NCI-H2227 treated with DMSO at 0.1 percent for 48 hours (cell line): ENCODE measurements around the gene NAV2.

ENCODE experiments used
- DNase-seq: peaks from one replicate; lab custom pipeline; 2025; lab: John Stamatoyannopoulos, UW

Gene NAV2

GRCh38 chr11:19929147-19929546 lies 216.5 kb downstream of the NAV2 start:
- DNase-seq, result no peak

DNA sequence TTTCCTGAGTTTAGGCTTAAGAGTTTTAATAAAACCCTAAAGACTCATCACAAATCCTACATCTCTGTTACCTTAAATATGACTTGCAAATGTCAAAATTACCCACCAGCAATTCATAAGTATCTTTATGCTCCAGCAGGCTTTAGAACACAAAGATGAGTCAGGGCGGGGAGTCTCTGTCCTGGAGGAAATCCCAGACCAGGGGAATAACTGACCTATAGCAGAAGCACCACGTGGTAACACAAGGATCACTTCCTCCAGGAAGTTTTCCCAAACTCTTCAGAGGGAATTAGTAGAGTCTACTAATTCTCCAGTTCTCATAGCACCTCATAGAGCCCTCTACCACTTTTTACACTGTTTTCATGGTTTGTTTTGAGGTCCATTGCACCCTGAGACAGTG lies 217.0 kb downstream of the NAV2 start:
- DNase-seq, result no peak

DNA sequence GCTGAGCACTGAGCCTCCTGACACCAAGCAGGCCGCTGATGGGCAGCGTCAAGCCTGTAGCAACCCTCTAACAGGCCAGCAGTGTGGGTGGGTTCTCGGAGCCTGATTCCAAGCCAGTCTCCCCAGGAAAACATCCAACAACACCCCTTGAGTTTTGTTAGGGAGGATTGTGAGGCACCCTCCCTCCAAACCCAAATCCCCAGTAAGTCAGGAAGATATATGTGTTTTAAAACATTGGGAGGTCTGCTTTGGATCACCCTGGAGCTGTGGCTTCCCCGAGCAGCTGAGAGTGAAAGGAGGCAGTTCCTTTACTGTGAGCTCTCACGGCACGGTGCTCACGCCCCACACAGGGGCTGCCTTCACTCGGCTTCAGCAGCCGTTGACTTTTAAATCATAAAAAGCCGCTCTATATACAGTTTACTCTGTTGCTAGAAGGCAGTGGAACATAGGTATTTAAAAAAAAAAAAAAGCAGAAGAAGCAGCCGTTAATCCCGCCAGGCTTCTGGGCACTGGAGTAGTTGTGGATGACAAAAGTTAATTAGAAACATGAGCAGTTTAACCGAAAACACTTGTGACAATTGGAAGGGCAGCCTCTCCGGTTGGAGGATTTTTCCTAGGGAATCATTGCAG lies 218.6 kb downstream of the NAV2 start:
- DNase-seq, result peak; percentile 32

DNA sequence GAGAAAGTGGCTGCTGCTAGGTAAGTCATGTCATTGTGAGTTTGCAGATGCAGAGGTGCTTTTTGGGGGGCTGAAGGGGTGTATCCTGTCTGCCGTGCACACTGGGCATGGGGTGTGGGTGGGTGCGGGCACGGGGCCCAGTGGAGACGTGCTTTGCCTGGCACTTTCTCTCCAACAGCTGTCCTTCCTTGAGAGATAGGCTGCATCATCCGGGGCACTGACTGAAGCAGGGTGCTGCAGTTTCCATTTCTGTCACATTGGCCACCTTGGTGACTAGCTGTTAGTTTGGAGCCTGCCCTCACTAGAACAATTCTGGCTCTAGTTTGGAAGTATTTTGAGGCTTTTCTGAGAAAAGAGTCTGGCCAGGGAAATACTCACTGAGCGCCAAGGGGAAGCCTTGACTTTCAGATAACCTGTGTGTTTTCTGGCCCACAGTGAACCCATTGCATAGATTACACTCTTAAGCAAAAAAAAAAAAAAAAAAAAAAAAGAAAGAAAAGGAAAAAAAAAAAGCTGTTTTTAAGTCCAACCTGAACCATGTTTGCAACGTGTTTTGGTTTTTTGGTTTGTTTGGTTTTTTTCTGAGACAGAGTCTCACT lies 219.2 kb downstream of the NAV2 start:
- no peak for DNase-seq

- no peak for DNase-seq
Measured at GRCh38 chr11:19933132-19933735, 220.6 kb downstream of the NAV2 start.

GRCh38 chr11:19933801-19934488 lies 221.3 kb downstream of the NAV2 start:
- no peak for DNase-seq

- no peak for DNase-seq
Measured at GRCh38 chr11:19934828-19935259, 222.2 kb downstream of the NAV2 start.

GRCh38 chr11:19935507-19935906 lies 222.9 kb downstream of the NAV2 start:
- peak; percentile 24 for DNase-seq

- DNase-seq, result no peak
Measured at GRCh38 chr11:19936461-19936860, 223.8 kb downstream of the NAV2 start.

- peak; percentile 68 for DNase-seq
Measured at GRCh38 chr11:19938169-19938856, 225.7 kb downstream of the NAV2 start.

GRCh38 chr11:19938866-19939265 lies 226.2 kb downstream of the NAV2 start:
- DNase-seq, result no peak

DNA sequence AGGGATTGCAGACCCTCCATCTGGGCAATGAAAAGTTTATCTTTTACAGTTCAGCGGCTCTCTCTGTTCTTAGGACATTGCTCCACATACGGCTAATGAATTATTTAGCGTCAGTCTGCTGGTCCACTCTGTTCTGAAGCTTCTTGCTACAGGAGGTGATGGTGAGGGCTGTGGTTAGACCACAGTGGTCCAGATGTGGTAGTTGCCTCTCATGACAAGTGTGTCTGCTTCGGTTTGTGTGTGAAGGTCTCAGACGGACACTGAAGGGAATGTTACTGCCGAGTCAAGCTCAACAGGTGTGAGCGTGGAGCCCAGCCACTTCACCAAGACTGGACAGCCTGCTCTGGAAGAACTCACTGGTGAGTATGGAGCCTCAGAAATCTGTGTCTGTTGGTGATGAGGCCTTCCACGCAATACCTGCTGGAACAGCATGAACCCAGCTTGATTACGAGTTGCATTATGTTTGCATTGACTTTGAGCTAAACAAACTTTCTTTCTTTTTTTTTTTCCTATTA lies 226.8 kb downstream of the NAV2 start:
- DNase-seq, result no peak

DNA sequence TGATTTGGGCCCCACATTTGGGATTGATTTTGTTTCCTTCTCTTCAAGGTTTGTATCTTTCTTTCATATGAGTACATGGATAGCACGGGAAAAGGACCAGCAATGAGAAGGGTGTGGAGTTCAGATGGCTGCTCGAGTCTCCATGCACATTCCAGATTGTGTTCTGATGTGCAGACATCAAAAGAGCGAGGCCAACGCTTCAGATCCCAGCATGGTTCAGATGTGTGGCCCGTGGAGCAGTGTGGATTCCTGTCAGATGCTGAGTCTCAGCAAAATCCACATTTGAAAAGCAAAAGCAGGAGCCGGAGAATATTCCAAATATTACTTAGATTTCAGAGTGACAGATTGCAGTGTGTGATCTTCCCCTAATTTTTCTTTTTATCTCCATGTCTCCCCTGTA lies 228.2 kb downstream of the NAV2 start:
- DNase-seq, result no peak

- no peak for DNase-seq
Measured at GRCh38 chr11:19946681-19947080, 234.0 kb downstream of the NAV2 start.

DNA sequence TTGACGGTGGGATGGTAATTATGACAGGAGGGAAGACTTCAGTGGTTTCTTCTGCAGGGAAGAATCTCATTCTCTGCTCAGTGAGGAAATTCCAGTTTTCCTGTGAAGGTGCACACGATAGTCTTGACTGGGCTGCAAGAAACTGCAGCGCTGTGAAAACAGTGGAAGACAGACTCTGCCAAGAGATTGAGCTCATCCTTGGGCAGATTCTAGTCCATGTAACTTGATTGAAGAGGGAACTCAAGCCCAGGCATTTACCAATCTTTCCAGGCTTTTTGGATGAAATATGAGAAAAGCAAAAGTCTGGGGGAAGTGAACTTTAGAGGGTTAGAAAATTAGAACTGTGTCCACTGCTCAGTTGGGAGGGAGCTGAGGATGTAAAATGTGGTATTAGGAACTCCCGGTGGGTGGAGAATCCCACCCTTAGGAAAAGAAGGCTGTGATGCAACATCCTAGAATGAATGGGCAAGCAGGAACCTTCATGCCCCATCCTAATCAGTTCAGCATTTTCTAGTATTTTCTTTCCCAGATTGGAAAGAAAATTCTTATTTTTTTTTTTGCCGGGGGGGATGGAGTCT lies 235.0 kb downstream of the NAV2 start:
- DNase-seq, result no peak

DNA sequence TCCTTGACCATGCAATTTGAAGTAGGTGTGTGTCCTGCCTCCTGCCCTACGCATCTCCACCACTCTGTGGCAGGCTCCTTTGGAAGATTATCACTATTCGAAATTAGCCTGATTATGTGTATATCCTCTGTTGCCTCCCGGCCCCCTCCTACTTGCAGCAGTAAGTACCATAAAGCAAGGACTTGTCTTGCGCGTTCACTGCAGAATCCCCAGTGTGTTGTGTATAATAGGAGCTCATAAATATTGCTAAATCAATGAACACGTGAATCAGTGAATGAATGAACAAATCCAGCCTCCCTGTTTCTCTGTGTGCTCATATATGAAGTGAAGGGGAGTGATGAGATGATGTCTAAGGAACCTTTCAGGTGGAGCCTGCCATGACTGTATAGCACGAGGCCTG lies 237.0 kb downstream of the NAV2 start:
- no peak for DNase-seq

GRCh38 chr11:19951558-19952115 lies 239.0 kb downstream of the NAV2 start:
- DNase-seq, result peak; percentile 71

DNA sequence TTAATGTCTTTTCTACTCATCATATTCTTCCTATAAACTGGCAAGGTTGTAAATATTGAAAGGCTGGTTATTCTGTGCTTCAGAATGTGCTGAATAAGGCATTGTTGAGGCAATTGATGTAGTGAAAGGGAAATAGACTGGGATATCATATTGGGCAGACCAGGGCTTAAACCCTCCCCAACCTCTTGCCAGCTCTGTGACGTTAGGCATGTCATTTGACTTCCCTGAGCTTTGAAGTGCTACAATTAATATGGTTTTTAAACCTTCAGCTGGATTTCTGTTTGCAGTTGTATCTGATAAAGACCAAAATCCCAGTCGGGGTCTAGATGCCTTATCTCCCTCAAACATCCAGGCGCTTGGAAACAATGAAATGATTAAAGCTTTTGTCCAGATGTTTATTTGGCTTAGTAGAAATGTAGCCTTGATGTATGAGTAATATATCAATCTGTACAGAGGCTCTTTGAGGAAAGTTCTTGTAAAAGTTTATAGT lies 239.5 kb downstream of the NAV2 start:
- DNase-seq, result no peak

- DNase-seq, result no peak
Measured at GRCh38 chr11:19952911-19953310, 240.3 kb downstream of the NAV2 start.

GRCh38 chr11:19953336-19953735 lies 240.7 kb downstream of the NAV2 start:
- no peak for DNase-seq

GRCh38 chr11:19953909-19954308 lies 241.3 kb downstream of the NAV2 start:
- peak; percentile 48 for DNase-seq
